NCI-H226 (cell line): ENCODE data around the gene PCDH17.

Source experiments
- DNase-seq: peaks from one replicate; pipeline ENCODE4 v3.0.0-alpha.2; 2015

The PCDH17 gene

DNA sequence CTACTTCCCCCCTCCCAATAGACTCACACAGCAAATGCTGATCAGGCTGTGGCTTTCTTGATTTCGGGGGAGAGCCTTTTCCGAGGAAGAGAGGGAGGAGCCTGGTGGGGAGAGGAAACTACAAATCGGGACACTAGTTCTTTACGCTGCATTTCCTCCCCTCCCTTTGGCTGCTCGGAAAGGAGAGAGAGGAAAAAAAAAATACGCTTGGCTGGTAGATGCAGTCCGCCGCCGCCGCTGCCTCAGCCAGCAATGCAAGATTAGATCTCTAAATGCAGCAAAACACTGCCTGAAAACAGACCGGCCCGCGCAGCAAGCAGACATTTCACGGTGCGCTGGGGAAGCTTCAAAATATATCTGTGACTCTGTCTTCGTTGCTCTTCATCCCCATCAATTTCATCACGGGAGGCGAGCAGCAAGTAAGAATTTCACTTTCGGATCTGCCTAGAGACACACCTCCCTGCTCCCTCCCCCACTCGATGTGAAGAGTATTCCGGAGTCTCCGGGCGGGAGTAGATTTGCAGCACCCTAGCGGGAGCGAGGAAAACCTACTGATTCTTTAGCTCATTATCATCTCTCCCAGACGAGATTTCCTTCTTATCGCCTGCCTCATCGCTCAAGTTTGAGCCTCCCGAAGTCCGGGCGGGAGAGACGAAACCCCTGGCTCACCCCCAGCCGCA lies at the start of gene PCDH17:
TSS of gene PCDH17 (plus strand) at position 149 of the 680 bp plus-strand sequence. CDS start 803 bp downstream, outside the sequence.
- DNase-seq: no peak

DNA sequence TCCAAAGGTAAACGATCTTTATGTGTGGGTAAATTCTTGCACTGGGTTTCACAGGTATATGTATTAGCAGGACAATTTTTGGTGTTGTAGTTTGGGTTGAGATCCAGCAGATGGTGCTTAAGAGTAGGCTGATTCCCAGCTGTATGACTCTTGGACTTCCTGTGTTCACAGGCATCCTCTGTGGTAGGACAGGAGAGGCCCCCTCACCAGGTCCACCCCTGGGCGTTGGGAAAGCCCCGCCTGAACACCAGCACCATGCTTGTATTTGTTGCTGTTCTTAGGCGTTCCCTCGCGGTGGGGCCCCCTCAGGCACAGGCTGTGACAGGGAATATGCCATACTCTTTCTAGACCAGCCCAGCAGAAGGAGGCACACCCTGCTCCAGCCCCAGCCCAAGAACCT lies 49.5 kb upstream of the PCDH17 start:
- no peak for DNase-seq

- DNase-seq: no peak
Measured at GRCh38 chr13:57583529-57583928, 48.0 kb upstream of the PCDH17 start.

DNA sequence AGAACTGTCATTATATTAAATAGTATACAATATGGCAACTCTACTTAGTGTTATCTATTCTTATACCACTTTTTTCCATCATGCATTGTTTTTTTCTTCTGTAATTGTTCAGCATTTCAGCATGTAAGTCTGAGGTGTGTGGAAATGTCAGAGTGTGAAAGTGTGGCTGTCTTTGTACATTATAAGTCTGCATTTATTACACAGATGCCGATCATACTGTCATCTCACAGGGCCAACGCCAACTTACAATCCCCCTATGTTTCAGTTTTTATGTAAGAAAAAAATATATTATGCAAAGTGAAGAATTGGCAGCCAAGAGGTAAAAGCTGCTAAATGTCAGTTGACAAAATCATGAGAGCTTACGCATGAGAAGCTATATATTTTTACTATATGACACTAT lies 42.9 kb upstream of the PCDH17 start:
- no peak for DNase-seq

DNA sequence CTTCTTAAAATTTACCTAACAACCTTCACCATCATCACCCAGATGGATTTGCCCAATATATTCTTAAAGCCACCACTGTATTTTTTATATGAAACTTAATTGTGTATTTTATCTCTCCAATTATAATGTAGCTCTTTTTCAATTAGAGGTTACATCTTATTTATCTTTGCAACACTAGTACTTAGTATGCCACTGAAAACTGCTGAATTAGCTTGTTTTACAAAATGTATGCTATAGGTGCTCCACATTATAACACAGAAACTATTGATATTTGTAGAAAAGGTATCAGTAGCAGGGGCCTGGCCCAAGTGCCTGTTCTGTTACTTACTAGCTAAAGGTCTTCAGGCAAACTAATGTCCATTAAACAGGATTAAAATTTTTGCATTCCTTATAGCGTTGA lies 35.8 kb upstream of the PCDH17 start:
- DNase-seq: no peak

DNA sequence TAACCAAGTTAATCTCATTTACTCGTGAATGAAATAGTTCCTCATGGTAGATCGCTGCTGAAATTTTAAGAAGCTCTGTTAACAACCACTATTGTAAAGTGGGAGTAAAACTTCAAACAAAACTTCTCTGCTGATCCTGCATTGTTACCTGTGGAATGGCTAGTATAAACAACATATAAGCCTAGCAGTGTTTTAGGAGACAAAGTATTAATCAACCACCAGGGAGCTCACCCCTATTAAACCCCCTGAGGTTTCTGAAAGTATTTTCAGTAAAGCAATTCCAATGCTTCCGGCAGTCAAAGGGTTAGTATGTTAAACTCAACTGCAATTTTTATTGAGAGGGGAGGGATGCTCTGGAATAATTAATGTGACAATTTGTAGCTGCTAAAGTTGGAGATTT lies 30.0 kb upstream of the PCDH17 start:
- no peak for DNase-seq

GRCh38 chr13:57604442-57604841 lies 27.1 kb upstream of the PCDH17 start:
- DNase-seq: no peak

DNA sequence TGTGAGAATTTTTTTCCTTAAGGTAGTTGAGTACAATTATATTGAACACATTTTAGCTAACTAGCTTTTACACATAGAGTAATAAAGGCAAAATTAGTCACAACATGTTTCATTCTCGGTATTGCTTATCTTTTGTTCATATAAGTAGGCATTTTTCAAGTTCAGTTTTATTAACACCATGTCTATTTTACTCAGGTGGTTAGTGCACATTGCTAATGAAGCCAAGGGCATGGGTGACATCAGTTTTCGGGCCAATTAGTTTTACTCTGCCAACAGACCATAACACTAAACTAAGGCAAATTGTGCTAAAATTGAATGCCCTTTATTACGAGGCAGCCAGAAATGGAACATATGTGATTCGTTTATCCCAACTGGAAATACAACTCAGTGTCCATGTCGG lies 19.6 kb upstream of the PCDH17 start:
- DNase-seq: no peak

DNA sequence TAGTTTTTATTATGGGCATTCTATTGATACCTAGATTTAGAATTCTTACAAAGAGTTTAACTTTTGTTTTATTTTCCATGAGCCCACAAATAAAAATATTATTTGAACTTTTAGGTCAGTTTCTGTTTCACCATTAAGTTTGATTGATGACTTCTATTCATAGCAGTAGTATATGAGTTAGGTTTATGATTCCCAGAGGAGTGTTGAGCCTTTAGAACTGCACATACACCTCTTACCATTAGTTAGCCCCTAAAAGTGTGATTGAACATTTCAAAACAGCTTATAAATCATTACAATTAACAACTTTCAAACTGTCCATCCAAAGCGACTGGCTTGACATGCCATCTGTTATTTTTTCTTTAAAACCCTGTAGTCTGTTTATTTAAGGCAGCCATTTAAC lies 19.0 kb upstream of the PCDH17 start:
- DNase-seq: no peak

- DNase-seq: peak; percentile 8
Measured at GRCh38 chr13:57624565-57625435, 6.7 kb upstream of the PCDH17 start.

DNA sequence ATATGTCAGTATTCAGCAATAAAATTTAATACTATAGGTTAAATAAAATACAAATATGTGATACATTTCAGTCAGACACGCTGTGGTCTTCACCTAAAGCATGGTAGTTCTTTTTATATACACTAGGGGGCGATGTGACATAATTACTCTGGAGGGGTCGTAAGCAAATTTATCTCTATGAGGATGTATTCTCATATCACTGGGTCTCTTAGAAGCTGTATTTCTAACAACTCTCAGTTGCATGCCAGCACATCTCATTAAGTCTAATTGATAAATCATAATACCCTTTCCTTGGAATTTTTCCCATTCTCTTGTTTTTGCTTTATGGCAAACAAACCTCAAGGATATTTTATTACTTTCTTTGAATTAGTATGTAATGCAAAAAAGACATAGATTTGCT lies 3.9 kb upstream of the PCDH17 start:
- no peak for DNase-seq

DNA sequence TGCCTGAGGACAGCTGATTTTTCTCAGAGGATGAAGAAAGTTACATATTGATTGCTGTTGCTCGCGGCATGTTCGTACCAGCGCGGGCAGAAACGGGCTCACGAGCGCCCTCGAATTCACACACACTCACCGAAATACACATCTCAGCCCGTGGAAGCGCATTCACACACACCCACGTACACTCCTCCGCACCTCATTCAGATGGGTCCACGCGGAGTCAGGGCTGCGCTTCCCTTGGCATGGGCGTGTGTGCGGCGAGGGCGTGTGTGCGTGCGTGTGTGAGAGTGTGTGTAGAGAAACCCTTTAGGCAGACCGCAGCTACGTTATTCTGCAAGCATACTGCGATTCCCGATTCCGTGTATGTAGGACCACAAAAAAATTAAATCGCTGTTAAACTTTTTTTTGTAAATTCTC lies 2.1 kb upstream of the PCDH17 start:
- no peak for DNase-seq

DNA sequence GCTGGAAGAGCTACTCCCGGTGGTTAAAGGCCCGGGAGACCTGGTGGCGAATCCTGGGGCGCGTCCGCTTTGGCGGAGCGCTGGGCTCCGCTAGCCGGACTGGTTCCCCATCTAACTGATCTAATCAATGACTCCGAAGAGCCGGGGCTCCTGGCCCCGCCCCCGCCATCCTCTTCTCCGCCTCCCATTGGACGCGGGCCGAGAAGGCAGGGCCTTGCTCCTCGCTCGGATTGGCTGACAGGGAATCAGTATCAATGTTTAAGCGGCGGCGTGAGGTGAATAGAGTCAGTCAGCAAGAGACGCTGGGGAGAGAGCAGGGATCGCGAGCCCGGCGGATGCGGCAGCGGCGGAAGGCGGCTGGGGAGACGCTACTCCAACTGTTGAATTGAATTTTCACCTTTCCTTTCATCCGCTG lies 1.7 kb upstream of the PCDH17 start:
- no peak for DNase-seq

GRCh38 chr13:57630661-57631595 lies 616 bp upstream of the PCDH17 start:
- no peak for DNase-seq

DNA sequence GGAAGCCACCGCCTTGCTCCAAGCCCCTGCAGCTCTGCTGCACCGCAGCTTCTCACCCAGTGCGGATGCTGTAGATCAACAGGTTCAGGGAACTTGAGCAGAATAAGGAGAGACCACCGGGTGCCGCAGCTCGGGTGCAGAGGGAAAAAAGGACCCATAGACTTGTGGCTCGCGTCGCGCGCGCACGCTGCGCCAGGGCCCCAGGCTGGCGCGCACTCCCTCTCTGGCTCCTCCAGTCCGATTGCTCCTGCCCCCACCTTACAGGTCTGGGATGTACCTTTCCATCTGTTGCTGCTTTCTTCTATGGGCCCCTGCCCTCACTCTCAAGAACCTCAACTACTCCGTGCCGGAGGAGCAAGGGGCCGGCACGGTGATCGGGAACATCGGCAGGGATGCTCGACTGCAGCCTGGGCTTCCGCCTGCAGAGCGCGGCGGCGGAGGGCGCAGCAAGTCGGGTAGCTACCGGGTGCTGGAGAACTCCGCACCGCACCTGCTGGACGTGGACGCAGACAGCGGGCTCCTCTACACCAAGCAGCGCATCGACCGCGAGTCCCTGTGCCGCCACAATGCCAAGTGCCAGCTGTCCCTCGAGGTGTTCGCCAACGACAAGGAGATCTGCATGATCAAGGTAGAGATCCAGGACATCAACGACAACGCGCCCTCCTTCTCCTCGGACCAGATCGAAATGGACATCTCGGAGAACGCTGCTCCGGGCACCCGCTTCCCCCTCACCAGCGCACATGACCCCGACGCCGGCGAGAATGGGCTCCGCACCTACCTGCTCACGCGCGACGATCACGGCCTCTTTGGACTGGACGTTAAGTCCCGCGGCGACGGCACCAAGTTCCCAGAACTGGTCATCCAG lies 964 bp downstream of the PCDH17 start:
- no peak for DNase-seq

DNA sequence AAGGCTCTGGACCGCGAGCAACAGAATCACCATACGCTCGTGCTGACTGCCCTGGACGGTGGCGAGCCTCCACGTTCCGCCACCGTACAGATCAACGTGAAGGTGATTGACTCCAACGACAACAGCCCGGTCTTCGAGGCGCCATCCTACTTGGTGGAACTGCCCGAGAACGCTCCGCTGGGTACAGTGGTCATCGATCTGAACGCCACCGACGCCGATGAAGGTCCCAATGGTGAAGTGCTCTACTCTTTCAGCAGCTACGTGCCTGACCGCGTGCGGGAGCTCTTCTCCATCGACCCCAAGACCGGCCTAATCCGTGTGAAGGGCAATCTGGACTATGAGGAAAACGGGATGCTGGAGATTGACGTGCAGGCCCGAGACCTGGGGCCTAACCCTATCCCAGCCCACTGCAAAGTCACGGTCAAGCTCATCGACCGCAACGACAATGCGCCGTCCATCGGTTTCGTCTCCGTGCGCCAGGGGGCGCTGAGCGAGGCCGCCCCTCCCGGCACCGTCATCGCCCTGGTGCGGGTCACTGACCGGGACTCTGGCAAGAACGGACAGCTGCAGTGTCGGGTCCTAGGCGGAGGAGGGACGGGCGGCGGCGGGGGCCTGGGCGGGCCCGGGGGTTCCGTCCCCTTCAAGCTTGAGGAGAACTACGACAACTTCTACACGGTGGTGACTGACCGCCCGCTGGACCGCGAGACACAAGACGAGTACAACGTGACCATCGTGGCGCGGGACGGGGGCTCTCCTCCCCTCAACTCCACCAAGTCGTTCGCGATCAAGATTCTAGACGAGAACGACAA lies 1.8 kb downstream of the PCDH17 start:
- no peak for DNase-seq

DNA sequence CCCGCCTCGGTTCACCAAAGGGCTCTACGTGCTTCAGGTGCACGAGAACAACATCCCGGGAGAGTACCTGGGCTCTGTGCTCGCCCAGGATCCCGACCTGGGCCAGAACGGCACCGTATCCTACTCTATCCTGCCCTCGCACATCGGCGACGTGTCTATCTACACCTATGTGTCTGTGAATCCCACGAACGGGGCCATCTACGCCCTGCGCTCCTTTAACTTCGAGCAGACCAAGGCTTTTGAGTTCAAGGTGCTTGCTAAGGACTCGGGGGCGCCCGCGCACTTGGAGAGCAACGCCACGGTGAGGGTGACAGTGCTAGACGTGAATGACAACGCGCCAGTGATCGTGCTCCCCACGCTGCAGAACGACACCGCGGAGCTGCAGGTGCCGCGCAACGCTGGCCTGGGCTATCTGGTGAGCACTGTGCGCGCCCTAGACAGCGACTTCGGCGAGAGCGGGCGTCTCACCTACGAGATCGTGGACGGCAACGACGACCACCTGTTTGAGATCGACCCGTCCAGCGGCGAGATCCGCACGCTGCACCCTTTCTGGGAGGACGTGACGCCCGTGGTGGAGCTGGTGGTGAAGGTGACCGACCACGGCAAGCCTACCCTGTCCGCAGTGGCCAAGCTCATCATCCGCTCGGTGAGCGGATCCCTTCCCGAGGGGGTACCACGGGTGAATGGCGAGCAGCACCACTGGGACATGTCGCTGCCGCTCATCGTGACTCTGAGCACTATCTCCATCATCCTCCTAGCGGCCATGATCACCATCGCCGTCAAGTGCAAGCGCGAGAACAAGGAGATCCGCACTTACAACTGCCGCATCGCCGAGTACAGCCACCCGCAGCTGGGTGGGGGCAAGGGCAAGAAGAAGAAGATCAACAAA lies 2.6 kb downstream of the PCDH17 start:
- DNase-seq: no peak

DNA sequence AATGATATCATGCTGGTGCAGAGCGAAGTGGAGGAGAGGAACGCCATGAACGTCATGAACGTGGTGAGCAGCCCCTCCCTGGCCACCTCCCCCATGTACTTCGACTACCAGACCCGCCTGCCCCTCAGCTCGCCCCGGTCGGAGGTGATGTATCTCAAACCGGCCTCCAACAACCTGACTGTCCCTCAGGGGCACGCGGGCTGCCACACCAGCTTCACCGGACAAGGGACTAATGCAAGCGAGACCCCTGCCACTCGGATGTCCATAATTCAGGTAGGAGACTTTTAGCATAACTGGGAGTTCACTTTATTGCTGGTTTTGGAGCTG lies 3.3 kb downstream of the PCDH17 start:
- no peak for DNase-seq

- no peak for DNase-seq
Measured at GRCh38 chr13:57635541-57636085, 4.1 kb downstream of the PCDH17 start.

DNA sequence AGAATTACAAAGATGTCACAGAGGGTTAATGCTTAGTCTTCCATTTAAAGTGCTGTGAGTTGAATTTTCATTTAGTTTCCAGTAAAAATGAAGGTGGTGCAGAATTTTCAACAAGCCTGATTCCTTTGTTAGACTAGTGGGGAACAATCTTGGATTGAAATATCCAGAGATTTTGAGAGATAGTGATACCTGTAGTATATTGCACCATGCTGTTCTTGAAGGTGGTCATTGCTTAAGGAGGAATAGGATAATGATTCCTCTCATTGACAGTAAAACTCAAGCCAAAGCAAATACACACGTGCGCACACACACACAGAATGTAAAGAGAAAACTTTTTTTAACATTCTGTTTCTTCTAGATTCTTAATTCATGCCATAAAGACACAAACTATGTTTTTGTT lies 5.3 kb downstream of the PCDH17 start:
- no peak for DNase-seq
